Heart right ventricle (tissue), 16 donors: ENCODE measurements around the gene COL15A1. TPM values are rescaled to one million over a fixed set of nuclear protein-coding genes. Genes with fewer than 3 reads are reported as not detected.

Experiments used
- ATAC-seq, 8 donors: fragments of 200-7000 bp; cut with Tn5 transposase; one replicate each; pipeline ENCODE4 v1.9.1; 2020; ENCODE audit warnings: mild to moderate bottlenecking in 8 of 8, moderate library complexity in 8 of 8, moderate number of reproducible peaks in 1 of 8
- DNase-seq, 2 donors: peaks; one replicate each; pipeline ENCODE4 v3.0.0-alpha.2; 2020
- H3K27ac ChIP-seq, 10 donors: fragments of 200-600 bp; sonication (generic) in 2 of 10; one replicate each; pipeline versions ENCODE4 v1.5.0 to v1.8.0; 2020 to 2022; ENCODE audit warnings: mild to moderate bottlenecking in 3 of 10
- H3K27me3 ChIP-seq, 7 donors: fragments of 200-600 bp; one replicate each; pipeline ENCODE4 v1.8.0; 2021 to 2022; ENCODE audit warnings: mild to moderate bottlenecking in 2 of 7
- H3K36me3 ChIP-seq, 9 donors: fragments of 200-600 bp; sonication (generic) in 1 of 9; one replicate each; pipeline versions ENCODE4 v1.5.0 to v1.8.0; 2020 to 2022; ENCODE audit warnings: mild to moderate bottlenecking in 2 of 9
- H3K4me1 ChIP-seq, 9 donors: fragments of 200-600 bp; sonication (generic) in 1 of 9; one replicate each; pipeline versions ENCODE4 v1.5.0 to v1.8.0; 2020 to 2022; ENCODE audit warnings: mild to moderate bottlenecking in 4 of 9
- H3K4me3 ChIP-seq, 10 donors: fragments of 200-600 bp; sonication (generic) in 2 of 10; one replicate each; pipeline versions ENCODE4 v1.5.0 to v1.8.0; 2020 to 2022; ENCODE audit warnings: mild to moderate bottlenecking in 7 of 10, moderate library complexity in 2 of 10
- H3K9me3 ChIP-seq, 11 donors: fragments of 200-600 bp in 10 of 11; sonication (generic) in 2 of 11; one replicate each; pipeline versions ENCODE4 v1.5.0 to v1.8.0; 2013 to 2022; ENCODE audit warnings: mild to moderate bottlenecking in 2 of 11, control low read depth in 1 of 11, moderate library complexity in 1 of 11
- CTCF ChIP-seq, 9 donors: fragments of 200-600 bp; sonication (generic) in 2 of 9; IDR thresholded peaks; one replicate each; pipeline versions ENCODE4 v1.5.0 to v1.8.0; 2021 to 2022; ENCODE audit warnings: antibody characterized with exemption in 9 of 9, mild to moderate bottlenecking in 5 of 9, moderate library complexity in 1 of 9
- WGBS, 2 donors: extraction: QIAGEN DNeasy Blood & Tissue Kit; methylation state at CpG; one replicate each; pipeline ENCODE4 v1.1.7; 2013; ENCODE audit warnings: inconsistent platforms in 1 of 2; 5-methylcytosine and 5-hydroxymethylcytosine counted together
- intact Hi-C, 10 donors: fragments of 100-400 bp; cut with DNase I; formaldehyde crosslinking; loops; one replicate each; pipeline versions ENCODE4 v1.11.1 to v1.14.2; 2022
- polyA plus RNA-seq, 2 donors: library from polyadenylated mRNA; stranded (reverse); fragments of 200-250 nt; gene quantifications; one replicate each; pipeline ENCODE4 v1.2.3, GENCODE V29; 2013
- total RNA-seq, 10 donors: library from RNA; stranded (reverse); fragmentation: NEBNext Ultra II Directional in 3 of 10; extraction: Animal tissue kit (Norgen Biotek cat#: 25700) in 3 of 10; gene quantifications; one replicate each; pipeline versions ENCODE4 v1.2.1 to v1.2.4, GENCODE V29; 2021 to 2023
- donor health status: Arrhythmogenic right ventricular cardiomyopathy.
- donor health status: ischemic (EF 13 %, LVEDD 7.1; RV severe dilation, severe dysfunction).
- donor health status: healthy with polysubstance abuse.
- donor health status: DM: no; HTN: yes; CAD: no.
- donor health status: DM: no; HTN: no; CAD: no.
- donor health status: ischemic (EF 25% LVEDD 6.9; RV normal size, moderate dysfunction).
- donor health status: ischemic (EF 25% LVEDD 5.7; RV mildly dilated, moderate dysfunction).
- donor health status: healthy.
- donor health status: DM: yes; HTN: yes; CAD: no.
- donor health status: Ischemic cardiomyopathy.
- donor health status: ischemic (EF 35%, LVEDD 5.7; RV mildly dilated, moderate dysfunction).
- donor health status: nonischemic (EF 11% LVEDD 7.7; RV severe dilation, severe dysfunction).
- donor health status: DM: yes; HTN: yes; CAD: no.
- donor health status: PGD.
- donor health status: ischemic (EF 29% LVEDD 5.4; RV normal size, mild dysfunction).
- donor health status: nonischemic (EF 23%, LVEDD 6.1; RV moderate dilation, normal function).

The COL15A1 gene
- total and polyA plus RNA-seq, 12 donors: 25.6 to 64.8 (median 51.0) TPM

DNA sequence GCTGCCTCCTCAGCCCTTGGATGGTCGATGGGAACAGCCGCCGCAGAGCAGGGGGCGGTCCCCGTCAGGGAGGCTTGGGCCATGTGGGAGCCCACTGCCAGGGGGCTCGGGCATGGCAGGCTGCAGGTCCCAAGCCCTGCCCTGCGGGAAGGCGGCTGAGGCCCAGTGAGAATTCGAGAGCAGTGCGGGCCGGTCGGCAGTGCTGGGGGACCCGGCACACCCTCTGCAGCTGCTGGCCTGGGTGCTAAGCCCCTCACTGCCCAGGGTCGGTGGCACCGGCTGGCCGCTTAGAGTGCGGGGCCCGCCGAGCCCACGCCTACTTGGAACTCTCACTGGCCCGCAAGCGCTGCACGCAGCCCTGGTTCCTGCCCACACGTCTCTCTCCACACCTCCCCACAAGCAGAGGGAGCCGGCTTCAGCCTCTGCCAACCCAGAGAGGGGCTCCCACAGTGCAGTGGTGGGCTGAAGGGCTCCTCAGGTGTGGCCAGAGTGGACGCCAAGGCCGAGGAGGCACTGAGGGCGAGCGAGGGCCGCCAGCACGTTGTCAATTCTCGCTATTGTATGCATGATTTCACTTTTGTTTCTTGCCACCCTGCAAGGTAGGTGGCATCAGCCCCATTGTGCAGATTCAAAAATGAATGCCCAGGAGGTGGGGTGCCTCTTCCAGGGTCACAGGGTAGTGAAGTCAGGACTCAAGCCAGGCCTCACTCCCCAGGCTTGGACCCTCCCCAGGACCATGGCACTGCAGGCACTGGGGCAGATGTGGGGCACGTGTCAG lies 48.6 kb downstream of the COL15A1 start:
- no peaks in the 10 kb centered on the region for H3K9me3 ChIP-seq
- no peak for TF ChIP-seq CTCF (IDR thresholded peaks at IDR 0.05)
- H3K4me3 ChIP-seq: no peak overlapping the region
- WGBS, 2 donors: 96 to 97% methylated on average over 33 of the region's 33 CpGs
- peak overlapping the region in 3 of 10 donors; percentile 17 to 92 (median 25) for H3K27ac ChIP-seq
- DNase-seq (no peak), ATAC-seq (no peak)
- H3K27me3 ChIP-seq: no peaks in the 10 kb centered on the region
- H3K36me3 ChIP-seq: peaks cover 0 to 79% (median 0%) of the 10 kb centered on the region in 9 donors
- intact Hi-C loops: no loop called here
- peaks cover 24 to 86% (median 71%) of the 10 kb centered on the region in 9 donors for H3K4me1 ChIP-seq

GRCh38 chr9:98992885-98993569 lies 49.3 kb downstream of the COL15A1 start:
- ATAC-seq: no peak
- Histone ChIP-seq H3K4me1 (peaks cover 16 to 86% (median 71%) of the 10 kb centered on the region in 9 donors), H3K9me3 (no peaks in the 10 kb centered on the region), H3K27me3 (no peaks in the 10 kb centered on the region), H3K4me3 (no peak overlapping the region), H3K36me3 (peaks cover 0 to 79% (median 0%) of the 10 kb centered on the region in 9 donors), H3K27ac (peak overlapping the region in 8 of 10 donors; percentile 9 to 92 (median 34))
- TF ChIP-seq CTCF (IDR thresholded peaks at IDR 0.05): no peak
- no peak for DNase-seq
- intact Hi-C loops: no loop called here
- 71 to 79% methylated on average over 6 of the region's 6 CpGs for WGBS, 2 donors

- TF ChIP-seq CTCF (IDR thresholded peaks at IDR 0.05): no peak
- Histone ChIP-seq H3K4me3 (no peak overlapping the region), H3K36me3 (peaks cover 0 to 77% (median 0%) of the 10 kb centered on the region in 9 donors), H3K4me1 (peaks cover 21 to 86% (median 71%) of the 10 kb centered on the region in 9 donors), H3K27me3 (no peaks in the 10 kb centered on the region), H3K27ac (peak overlapping the region in 8 of 10 donors; percentile 9 to 92 (median 34)), H3K9me3 (no peaks in the 10 kb centered on the region)
- 41 to 64% methylated on average over 6 of the region's 6 CpGs for WGBS, 2 donors
- intact Hi-C loops: no loop called here
- DNase-seq (peak; percentile 46 to 48), ATAC-seq (peak in 2 of 8 donors; percentile 14 to 18)
Observed at GRCh38 chr9:98993570-98993945, 49.9 kb downstream of the COL15A1 start.

- H3K27me3 ChIP-seq: no peaks in the 10 kb centered on the region
- H3K27ac ChIP-seq: peak overlapping the region in 8 of 10 donors; percentile 18 to 92 (median 47)
- no peaks in the 10 kb centered on the region for H3K9me3 ChIP-seq
- peaks cover 30 to 88% (median 75%) of the 10 kb centered on the region in 9 donors for H3K4me1 ChIP-seq
- no peak for ATAC-seq
- TF ChIP-seq CTCF (IDR thresholded peaks at IDR 0.05): no peak
- intact Hi-C loops: loop anchor here in 4 of 10 donors (5.0 kb wide), 4 partner anchors 77 to 148 kb away; no protein-coding TSS in a partner anchor
- WGBS, 2 donors: 70 to 72% methylated on average over 12 of the region's 12 CpGs
- peaks cover 0 to 71% (median 0%) of the 10 kb centered on the region in 9 donors for H3K36me3 ChIP-seq
- DNase-seq: no peak
- no peak overlapping the region for H3K4me3 ChIP-seq
Observed at GRCh38 chr9:98994172-98995058, 50.7 kb downstream of the COL15A1 start.
